ENCODE results near the gene NUDT3. TPM values are rescaled to one million over a fixed set of nuclear protein-coding genes. Genes with fewer than 3 reads are reported as not detected.

Gene NUDT3
- total RNA-seq, 2 donors from 2014 or later, result 22.8 to 24.7 TPM

- Histone ChIP-seq H3K4me3 (ENCODE audit: low read length) (no peak overlapping the region), H3K27ac (ENCODE audit: low read depth, low read length) (no peak overlapping the region), H3K36me3 (ENCODE audit: control insufficient read depth, insufficient read depth, low read length) (no peaks in the 10 kb centered on the region), H3K4me1 (ENCODE audit: control insufficient read depth, insufficient read depth, low read length) (no peaks in the 10 kb centered on the region), H3K9me3 (ENCODE audit: control insufficient read depth, low read length) (no peaks in the 10 kb centered on the region), H3K9ac (ENCODE audit: extremely low read depth, low read length, poor library complexity, severe bottlenecking) (no peak overlapping the region), H3K27me3 (ENCODE audit: control insufficient read depth, insufficient read depth, low read length, poor library complexity, severe bottlenecking) (no peaks in the 10 kb centered on the region)
- peaks cover 16% of the 10 kb centered on the region for H3K4me1 Mint-ChIP-seq
- no peaks in the 10 kb centered on the region for H3K27me3 Mint-ChIP-seq (ENCODE audit: insufficient read depth)
- 90% methylated on average over 4 of the region's 4 CpGs; no CpG with 5 or more reads in 1 of the 2 experiments for WGBS, 2 experiments (ENCODE audit: insufficient coverage in 1 of 2, insufficient read length in 1 of 2)
- no peak for DNase-seq
- H3K9me3 Mint-ChIP-seq, result no peaks in the 10 kb centered on the region
- H3K27ac Mint-ChIP-seq, result no peak overlapping the region
- TF ChIP-seq CTCF (conservative IDR thresholded peaks at IDR 0.05), result no peak
- H3K4me3 Mint-ChIP-seq, result no peak overlapping the region
- H3K36me3 Mint-ChIP-seq (ENCODE audit: low read depth), result no peaks in the 10 kb centered on the region
These were observed 80.2 kb downstream of the NUDT3 start for GRCh38 chr6:34312259-34312658.

- TF ChIP-seq CTCF (conservative IDR thresholded peaks at IDR 0.05), result no peak
- Histone ChIP-seq H3K27me3 (ENCODE audit: control insufficient read depth, insufficient read depth, low read length, poor library complexity, severe bottlenecking) (no peaks in the 10 kb centered on the region), H3K27ac (ENCODE audit: low read depth, low read length) (no peak overlapping the region), H3K4me3 (ENCODE audit: low read length) (no peak overlapping the region), H3K9ac (ENCODE audit: extremely low read depth, low read length, poor library complexity, severe bottlenecking) (no peak overlapping the region), H3K36me3 (ENCODE audit: control insufficient read depth, insufficient read depth, low read length) (no peaks in the 10 kb centered on the region), H3K4me1 (ENCODE audit: control insufficient read depth, insufficient read depth, low read length) (no peaks in the 10 kb centered on the region), H3K9me3 (ENCODE audit: control insufficient read depth, low read length) (no peaks in the 10 kb centered on the region)
- Mint-ChIP-seq H3K27me3 (ENCODE audit: insufficient read depth) (no peaks in the 10 kb centered on the region), H3K9me3 (no peaks in the 10 kb centered on the region), H3K27ac (no peak overlapping the region), H3K4me3 (no peak overlapping the region), H3K36me3 (ENCODE audit: low read depth) (no peaks in the 10 kb centered on the region), H3K4me1 (peaks cover 9% of the 10 kb centered on the region)
- WGBS, 2 experiments (ENCODE audit: insufficient coverage in 1 of 2, insufficient read length in 1 of 2), result 95 to 100% methylated on average over 2 to 6 of the region's 6 CpGs
- DNase-seq, result no peak
These were observed 81.7 kb downstream of the NUDT3 start for GRCh38 chr6:34310817-34311216.

- TF ChIP-seq CTCF (conservative IDR thresholded peaks at IDR 0.05), result no peak
- Histone ChIP-seq H3K27me3 (ENCODE audit: control insufficient read depth, insufficient read depth, low read length, poor library complexity, severe bottlenecking) (no peaks in the 10 kb centered on the region), H3K9me3 (ENCODE audit: control insufficient read depth, low read length) (no peaks in the 10 kb centered on the region), H3K9ac (ENCODE audit: extremely low read depth, low read length, poor library complexity, severe bottlenecking) (no peak overlapping the region), H3K36me3 (ENCODE audit: control insufficient read depth, insufficient read depth, low read length) (no peaks in the 10 kb centered on the region), H3K4me3 (ENCODE audit: low read length) (no peak overlapping the region), H3K4me1 (ENCODE audit: control insufficient read depth, insufficient read depth, low read length) (no peaks in the 10 kb centered on the region), H3K27ac (ENCODE audit: low read depth, low read length) (no peak overlapping the region)
- Mint-ChIP-seq H3K4me1 (peaks cover 9% of the 10 kb centered on the region), H3K27me3 (ENCODE audit: insufficient read depth) (no peaks in the 10 kb centered on the region), H3K36me3 (ENCODE audit: low read depth) (no peaks in the 10 kb centered on the region), H3K4me3 (no peak overlapping the region), H3K27ac (no peak overlapping the region), H3K9me3 (no peaks in the 10 kb centered on the region)
- WGBS, 2 experiments (ENCODE audit: insufficient coverage in 1 of 2, insufficient read length in 1 of 2), result 96 to 100% methylated on average over 1 to 2 of the region's 2 CpGs
- no peak for DNase-seq
These were observed 84.0 kb downstream of the NUDT3 start for GRCh38 chr6:34308483-34308882.
